D721Med (cell line): ENCODE results near the gene MRPL40.

ENCODE experiments used
- DNase-seq: peaks from one replicate; pipeline ENCODE4 v3.0.0; 2011; ENCODE audit warnings: low spot score; ENCODE audit not compliant: insufficient read length
- FAIRE-seq: peaks from 2 replicates; lab custom pipeline; 2011; peaks lifted over from hg19 to GRCh38; lab: Jason Lieb, UNC
- CTCF ChIP-seq: IDR thresholded peaks from 2 replicates; pipeline ENCODE4 v1.5.1; 2012; ENCODE audit warnings: mild to moderate bottlenecking, control low read depth; ENCODE audit not compliant: insufficient read depth; ENCODE audit errors: missing control alignments

The MRPL40 gene

DNA sequence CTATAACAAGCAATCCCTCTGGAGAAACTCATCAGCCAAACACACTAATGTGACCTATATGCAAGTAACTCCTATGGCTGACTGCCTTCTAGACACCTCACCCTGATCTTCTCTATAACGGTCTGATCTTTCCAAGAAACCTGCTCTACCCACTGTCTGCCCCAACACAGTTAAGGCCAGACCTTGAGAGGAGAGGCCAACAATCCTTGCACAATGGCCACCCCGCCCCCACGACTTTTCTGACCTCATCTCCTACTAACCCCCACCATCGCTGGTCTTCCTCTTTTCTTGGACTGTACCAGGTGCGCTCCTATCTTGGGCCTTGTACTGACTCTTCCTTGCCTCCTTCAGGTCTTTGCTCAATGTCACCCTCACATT is 13.3 kb upstream of the MRPL40 start:
- no peak for TF ChIP-seq CTCF
- DNase-seq (no peak), FAIRE-seq (no peak)

DNA sequence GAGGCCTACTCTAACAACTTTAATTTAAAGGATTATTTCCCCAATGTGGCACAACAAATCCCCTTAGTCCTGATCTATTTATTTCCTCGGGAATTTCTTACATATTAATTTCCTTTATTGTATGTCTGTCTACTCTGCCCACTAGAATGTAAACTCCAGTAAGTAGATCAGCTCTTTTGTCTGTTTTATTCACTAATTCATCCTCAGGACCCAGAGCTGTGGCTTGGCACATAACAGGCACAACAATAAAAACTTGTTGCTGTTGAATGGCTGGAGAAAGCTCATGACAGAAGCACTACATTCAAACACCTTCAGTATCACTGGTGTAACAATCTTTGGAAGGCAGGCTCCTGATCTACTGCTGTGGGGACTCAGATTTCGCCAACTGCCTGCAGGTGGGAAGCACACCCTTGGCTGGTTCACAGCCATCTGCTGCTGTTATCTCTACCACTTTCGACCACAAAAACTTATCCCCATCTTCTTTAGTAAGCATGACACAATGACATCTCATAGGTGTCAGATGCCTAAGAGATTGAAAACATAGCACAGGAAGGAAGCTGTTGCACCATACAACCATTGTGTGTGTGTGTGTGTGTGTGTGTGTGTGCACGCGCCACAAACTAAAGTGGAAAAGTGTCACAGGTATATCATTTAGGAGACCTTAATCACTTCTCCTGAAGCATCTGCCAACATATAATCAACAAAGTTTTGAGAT is 12.7 kb upstream of the MRPL40 start:
- FAIRE-seq (no peak), DNase-seq (no peak)
- no peak for TF ChIP-seq CTCF

DNA sequence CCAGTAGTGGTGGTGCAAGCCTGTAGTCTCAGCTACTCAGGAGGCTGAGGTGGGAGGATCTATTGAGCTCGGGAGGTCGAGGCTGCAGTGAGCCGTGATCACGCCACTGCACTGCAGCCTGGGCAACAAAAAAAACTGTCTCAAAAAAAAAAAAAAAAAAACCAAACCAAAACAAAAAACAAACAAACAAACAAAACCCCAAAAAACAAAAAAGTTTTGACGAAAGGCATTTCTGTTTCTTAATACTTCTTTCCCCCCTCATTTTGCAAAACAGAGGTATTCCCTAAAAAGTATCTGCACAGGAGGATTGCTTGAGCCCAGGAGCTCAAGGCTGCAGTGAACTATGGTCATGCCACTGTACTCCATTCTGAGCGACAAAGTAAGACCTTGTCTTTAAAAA is 12.0 kb upstream of the MRPL40 start:
- DNase-seq (no peak), FAIRE-seq (no peak)
- no peak for TF ChIP-seq CTCF

- no peak for TF ChIP-seq CTCF
- no peak for FAIRE-seq
- DNase-seq, result no peak
These were observed 9.7 kb upstream of the MRPL40 start for GRCh38 chr22:19422440-19423301.

DNA sequence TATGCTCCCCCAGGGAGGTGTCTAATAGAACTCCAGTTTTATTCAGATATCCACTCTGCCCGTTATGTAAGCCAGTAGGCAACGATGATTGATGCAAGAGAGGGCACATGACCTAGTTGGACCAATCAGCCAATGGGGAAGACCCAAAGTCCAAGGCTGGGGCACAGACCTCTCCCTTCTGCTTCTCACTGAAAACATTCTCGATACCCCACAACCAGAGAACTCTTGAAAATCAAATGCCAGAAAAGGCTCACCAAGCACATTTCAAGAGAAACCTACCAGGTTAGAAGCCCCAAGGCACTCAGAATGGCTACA is 8.2 kb upstream of the MRPL40 start:
- FAIRE-seq (no peak), DNase-seq (no peak)
- no peak for TF ChIP-seq CTCF

- DNase-seq (no peak), FAIRE-seq (no peak)
- TF ChIP-seq CTCF, result no peak
These were observed 2.1 kb upstream of the MRPL40 start for GRCh38 chr22:19429950-19430889.
